Hindlimb muscle (tissue), 1 donor: ENCODE data around the gene KRT31. TPM values are rescaled to one million over a fixed set of nuclear protein-coding genes. Genes with fewer than 3 reads are reported as not detected.
"Not testable (repeated sequence)": the region's sequence is repeated elsewhere in the genome, so short reads cannot be mapped to it uniquely, and the experiment has no call there.

Experiments
- DNase-seq: peaks from one replicate; pipeline ENCODE4 v3.0.0-alpha.2; 2013
- polyA plus RNA-seq: library from polyadenylated mRNA; unstranded; fragments of 120-200 nt; gene quantifications from one replicate; pipeline ENCODE4 v1.2.1, GENCODE V29; 2013; ENCODE audit not compliant: insufficient read length

Gene KRT31
- polyA plus RNA-seq, 1 donor = 2.3 TPM

- DNase-seq = no peak
Measured at GRCh38 chr17:41417127-41417526, 19.7 kb upstream of the KRT31 start.

- no peak for DNase-seq
Measured at GRCh38 chr17:41416479-41416878, 19.1 kb upstream of the KRT31 start.

GRCh38 chr17:41415833-41416335 lies 18.5 kb upstream of the KRT31 start:
- no peak for DNase-seq

DNA sequence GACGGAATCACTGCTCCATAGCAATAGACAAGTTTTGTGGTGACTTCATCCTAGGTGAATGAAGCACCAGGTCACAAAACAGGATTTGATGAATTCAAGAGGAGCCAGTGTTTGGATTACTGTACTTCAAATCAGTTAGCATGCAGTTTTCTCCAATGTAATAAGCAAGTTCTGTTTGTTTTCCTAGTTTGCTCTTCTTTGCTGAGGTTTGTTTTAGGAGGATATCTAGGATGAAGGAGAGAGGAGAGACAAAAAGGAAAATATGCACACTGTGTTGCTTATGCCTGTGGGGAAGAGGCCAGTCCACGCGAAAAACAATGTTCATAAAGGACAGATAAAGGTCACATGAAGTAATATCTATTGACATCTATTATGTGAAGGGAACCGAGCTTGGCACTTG lies 18.0 kb upstream of the KRT31 start:
- DNase-seq = no peak

DNA sequence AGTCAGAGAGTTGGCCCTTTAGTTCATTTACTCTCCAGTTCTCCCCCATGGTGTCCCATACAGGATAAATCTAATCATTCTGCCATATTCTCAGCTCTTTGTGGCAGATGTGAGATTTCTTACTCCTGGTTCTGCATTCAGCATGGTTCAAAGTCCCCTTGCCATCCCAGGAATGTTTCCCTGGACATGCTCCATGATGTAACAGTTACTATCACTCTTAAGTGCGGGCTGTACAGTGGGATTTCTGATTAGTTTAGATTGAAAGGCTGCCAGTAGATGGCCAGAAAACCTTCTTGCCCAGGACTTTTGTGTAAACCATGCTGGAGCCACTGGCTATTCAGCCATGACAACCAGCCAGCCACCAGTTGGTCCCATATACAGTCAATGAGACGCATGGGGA lies 16.6 kb upstream of the KRT31 start:
- no peak for DNase-seq

GRCh38 chr17:41413353-41413957 lies 16.0 kb upstream of the KRT31 start:
- DNase-seq = no peak

DNA sequence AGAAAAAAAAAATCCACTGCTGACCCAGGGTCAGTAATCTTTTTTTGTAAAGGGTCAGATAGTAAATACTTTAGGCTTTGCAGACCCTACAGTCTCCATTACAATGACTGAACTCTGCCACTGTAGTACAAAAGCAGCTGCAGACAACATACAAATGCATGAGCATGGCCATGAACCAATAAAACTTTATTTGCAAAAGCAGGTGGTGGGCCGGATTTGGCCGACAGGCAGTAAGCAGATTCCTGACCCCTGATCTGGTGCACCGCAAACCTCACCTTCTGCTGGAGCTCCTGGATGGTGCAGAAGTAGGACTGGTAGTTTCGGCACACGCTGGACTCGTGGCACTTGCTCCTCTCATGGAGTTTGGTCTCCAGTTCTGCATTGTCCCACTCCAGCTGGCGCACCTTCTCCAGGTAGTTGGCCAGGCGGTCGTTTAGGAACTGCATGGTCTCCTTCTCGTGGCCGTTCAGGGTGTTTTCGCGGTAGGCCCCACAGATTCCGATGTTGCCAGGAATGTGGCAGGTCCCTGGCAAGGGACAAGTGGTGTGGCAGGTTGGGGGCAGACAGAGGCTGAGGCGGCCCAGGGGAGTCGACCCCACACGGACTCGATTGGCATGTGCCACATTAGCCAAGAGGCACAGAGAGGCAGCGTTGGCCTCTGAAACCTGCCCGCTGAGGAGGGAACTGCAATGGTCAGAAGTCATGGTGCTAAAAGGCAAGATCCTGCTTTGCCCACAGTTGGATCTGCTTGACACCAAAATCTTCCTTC lies 13.8 kb upstream of the KRT31 start:
- DNase-seq = no peak

GRCh38 chr17:41407226-41407625 lies 9.8 kb upstream of the KRT31 start:
- DNase-seq = no peak

DNA sequence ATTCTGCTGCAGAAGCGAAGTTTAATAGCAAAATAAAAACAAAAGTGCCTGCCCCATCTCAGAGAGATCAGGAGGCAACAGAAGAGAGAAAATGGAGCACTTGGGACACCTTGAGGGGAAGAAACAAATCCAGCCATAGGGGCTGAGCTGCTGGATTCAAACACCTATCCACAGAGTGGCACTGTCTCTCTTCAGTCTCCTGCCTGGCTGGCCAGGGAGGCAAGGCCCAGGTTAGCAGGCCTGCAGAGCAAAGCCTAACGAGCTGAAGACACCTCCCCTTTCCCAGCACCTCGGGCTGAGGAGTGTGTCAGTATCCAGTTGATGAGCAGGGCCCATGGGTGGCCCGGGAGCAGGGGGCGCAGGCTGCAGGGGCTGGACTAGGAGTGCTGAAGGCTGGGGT lies 8.8 kb upstream of the KRT31 start:
- DNase-seq = no peak

DNA sequence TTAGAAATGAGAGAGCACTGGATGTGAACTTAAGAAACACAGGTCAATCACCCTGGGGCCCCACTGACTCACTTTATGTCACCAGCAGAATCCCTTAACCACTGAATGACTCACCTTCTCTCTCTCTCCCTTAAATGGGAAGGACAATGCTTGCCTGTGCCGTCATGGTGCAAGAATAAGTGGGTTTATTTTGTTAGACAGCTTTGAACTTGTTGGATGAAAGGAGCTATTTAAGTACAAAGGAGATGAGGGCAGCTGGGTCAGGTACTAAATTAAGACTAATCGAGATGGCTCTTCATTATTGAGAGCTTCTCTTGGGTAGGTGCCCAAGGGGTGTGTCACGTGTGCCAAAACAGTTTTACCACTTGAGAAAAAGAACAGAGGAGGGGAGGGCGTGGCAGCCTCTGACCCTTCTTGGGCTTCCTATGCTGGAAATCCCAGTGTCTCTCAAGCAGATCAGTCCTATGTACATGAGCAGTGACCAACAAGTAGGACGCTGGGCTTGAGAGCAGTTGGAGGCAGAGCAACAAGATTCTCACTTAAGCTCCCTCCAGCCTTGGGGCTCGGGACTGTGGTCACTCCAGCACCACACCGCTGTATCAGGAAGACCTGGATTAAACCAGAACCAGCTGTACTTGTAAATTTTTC lies 6.7 kb upstream of the KRT31 start:
- DNase-seq = no peak

- DNase-seq = no peak
Measured at GRCh38 chr17:41403404-41404023, 6.1 kb upstream of the KRT31 start.

DNA sequence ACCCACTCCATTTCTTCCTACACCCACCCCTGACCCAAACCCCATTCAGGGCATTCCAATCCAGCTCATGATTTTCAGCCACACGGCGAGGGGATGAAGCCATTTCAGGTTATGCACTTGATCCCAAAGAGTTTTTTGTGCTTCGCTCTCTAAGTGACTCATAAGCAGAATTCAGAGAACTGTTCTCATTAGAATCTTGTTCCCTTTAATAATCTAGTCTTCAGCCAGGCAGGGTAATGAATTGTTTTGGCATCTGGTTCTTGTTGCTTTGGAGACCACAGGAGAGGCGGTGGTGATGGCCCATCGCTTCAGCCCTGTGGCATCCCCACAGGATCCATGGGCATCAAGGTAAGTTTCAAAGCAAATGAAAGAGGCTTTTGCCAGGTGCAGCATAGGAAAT lies 4.8 kb upstream of the KRT31 start:
- DNase-seq = no peak

DNA sequence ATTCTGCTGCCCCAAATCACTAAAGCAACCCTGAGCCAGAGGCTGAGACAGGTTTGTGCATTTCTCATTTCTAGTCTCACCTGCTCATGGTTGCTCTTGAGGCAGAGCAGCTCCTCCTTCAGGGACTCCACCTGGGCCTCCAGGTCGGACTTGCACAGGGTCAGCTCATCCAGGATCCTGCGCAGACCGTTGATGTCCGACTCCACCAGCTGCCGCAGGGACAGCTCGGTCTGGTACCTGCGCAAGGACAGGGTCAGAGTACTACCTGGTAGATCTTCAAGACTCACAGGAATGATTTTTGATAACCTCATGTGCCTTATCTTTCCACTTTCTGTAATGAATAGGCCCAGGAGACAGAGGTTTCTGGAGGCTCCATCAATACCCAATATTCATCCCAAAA lies 1.1 kb downstream of the KRT31 start:
- DNase-seq = no peak

- DNase-seq = no peak
Measured at GRCh38 chr17:41395611-41396010, 1.8 kb downstream of the KRT31 start.

DNA sequence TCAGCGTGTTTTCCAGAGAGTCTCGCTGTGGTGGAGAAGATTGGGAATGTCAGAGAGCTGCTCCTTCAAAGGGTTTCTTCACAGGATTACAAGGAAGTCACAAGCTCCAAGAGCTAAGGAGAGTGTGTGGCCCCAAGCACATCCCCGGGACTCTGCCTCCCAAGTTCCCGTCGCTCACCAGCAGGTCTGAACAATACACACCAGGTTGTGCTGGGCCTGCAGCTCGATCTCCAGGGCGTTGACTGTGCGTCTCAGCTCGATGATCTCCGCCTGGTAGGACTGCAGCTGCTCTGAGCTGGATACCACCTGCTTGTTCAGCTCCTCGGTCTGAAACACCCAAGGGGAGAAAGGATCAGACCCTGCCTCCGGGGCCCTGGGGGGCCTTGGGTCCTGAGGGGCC lies 2.4 kb downstream of the KRT31 start:
- DNase-seq = not testable (repeated sequence)

DNA sequence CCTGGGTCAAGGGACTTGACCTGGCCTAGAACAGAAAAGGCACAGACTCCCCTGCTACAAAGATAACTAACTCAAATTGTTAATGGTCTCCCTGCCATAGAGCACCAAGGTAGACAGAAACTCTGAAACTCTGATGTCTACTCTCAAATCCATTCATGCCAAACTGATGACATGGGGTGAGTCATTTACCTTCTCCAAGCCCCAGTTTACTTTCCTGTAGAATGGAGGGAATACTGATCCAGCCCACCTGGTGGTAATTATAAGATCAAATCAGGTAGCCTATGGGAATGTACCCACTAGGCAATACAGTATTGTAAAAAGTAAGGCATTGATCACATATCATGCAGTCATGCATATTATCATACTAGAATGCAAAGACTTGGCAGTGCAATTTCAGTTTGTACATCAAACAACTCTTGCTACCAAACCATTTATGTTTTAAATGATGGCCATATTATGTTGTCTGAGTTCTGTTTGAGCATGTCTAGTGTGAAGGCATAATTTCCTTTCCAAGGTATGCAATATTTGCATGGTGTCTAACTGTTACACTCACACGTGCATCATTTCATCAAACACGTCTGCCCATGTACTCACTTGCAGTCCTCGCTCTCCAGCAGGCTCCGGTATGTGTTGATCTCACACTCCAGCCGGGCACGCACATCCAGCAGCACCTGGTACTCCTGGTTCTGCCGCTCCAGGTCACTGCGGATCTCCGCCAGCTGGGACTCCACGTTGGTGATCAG lies 3.0 kb downstream of the KRT31 start:
- DNase-seq = no peak

DNA sequence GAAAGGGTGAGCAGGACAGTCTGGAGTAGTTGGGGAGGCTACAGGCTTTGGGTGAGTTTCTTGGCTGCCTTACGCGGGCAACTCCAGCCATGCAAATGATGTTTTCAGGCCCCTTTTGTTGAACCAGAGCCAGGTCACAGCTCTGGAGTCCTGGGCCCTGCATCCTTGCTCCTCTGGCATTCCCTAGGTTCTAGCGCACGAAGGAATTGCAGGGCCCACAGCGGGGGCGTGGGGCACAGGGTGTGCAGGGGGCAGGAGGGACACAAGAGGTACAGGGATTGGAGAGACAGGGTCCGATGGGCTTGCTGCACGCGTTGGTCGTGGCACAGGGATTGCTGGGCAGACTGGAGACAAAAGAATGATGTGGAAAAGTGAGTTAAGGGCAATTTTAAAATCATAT lies 3.6 kb downstream of the KRT31 start:
- no peak for DNase-seq

DNA sequence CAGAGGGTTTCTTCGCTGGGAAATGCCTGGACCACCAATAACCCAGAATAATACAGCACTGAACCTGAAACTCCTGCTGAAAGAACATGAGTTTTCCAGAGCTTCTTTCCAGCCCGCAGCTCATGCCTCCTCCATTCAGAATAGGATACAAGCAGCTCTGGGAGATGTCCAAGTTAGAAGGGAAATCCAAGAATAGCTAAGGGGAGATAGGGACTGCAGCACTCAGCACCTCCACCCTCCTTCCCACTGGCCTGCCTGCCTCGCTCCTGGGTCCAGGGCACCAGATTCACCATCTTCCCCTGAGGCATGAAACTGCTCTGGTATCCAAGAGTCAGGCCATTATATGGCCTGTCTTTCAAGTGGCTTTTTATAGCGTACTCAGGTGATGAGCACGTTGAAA lies 4.1 kb downstream of the KRT31 start:
- DNase-seq = peak; percentile 6

DNA sequence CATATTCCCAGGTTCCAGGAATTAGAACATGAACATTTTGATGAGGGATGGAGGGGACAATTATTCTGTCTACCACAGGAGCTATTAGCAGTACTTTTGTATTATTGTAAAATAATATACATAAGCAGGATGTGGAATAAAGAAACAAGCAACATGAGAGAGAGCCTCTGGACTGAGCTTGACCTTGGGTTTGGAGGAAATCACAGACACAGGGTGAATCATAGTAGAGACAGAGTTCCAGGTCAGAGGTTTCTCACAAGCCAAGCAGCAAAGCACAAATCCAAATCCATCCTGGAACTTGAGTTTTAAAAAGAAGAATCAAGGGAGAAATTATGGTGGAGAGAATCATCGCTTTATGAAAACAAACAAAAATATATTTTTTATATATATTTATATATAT lies 5.1 kb downstream of the KRT31 start:
- DNase-seq = no peak

DNA sequence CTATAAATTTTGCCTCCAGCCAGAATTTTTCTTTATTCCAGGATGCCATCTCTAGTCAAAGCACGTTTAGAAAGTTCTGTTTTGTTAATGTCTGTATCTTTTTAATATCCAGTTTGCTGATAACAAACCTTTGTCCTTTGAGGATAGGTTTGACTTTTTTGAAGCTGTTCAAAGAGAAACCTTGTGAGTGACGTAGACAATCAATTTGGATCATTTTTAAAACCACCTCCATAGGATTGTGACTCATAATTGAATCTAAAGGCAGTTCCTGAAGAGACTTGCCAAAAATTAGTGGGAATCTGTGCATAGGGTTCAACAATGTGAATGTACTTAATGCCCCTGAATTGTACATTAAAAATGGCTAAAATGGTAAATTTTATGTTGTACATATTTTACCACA lies 5.9 kb downstream of the KRT31 start:
- no peak for DNase-seq

DNA sequence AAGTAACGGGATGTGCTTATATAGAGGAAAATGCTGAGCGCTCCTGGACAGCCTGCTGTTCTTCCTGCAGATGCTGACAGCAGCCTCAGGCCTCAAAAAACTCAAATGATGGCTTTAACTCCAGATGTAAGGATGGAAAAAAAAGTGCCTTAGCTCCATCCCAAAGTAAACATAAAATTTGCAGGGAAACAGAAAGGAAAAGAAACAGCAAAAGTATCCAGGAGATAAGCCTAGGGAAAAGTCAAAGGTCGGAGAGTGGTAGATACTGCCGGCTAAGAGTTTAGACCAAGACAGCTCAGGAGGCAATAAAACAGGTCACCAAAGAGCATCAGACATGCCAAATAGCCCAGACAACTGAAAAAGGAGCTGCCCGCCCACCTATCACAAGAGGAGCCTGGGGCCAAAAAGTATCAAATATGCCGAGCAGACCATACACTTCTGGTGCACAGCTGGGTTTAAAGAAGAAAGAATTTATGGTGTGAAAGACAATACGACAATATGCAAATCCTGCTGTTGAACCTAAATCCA lies 6.9 kb downstream of the KRT31 start:
- DNase-seq = no peak

DNA sequence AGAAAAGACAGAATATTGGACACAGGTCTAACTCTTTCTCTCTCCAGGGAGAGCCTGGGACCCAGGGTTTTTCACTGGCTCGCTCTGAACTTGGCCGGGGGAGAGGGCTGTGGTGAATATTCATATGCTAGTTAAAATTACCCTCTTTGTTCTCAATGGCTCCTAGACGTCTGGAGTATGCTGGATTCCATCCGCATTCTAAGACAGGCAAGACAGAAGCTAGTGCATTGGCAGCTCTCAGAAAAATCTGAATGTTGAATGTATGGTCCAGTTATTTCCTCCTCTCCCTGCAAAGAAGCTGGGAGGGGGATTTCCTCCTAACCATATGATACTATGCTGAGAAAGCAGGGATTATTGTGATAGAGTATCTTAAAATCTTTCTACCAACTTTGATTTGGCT lies 9.7 kb downstream of the KRT31 start:
- DNase-seq = no peak
